ENCODE results near the gene RAX2.
"Not testable (repeated sequence)": the region's sequence is repeated elsewhere in the genome, so short reads cannot be mapped to it uniquely, and the experiment has no call there.

Gene RAX2

DNA sequence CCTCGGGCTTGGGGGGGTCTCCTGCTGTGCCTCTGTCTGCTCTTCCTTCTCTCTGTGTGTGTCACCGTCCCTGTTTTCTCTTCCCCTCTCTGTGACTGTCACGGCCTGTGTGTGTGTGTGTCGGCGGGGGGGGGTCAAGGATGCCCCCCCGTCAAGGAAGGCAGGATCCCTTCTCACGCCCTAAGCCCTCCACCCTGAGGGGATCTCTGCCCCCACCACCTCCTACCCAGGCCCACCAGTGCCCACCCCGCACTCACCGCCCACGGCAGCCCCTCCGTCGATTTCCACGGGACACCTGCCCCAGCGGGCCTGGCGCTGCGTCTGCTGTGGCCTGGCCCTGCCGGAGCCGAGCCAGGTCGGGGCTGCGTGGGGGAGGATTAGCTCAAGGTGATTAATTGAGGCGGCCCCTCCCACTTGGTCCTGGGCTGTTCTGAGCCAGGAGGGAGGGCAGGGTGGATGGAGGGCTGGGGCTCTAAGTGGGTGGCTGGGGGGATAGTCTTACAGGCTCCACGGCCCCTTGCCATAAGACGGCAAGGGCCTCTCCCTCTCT is at the start of gene RAX2:
TSS of gene RAX2 (minus strand) at position 323 of the 550 bp plus-strand sequence. CDS start 486 bp downstream, outside the sequence.
- DNase-seq, result no peak

DNA sequence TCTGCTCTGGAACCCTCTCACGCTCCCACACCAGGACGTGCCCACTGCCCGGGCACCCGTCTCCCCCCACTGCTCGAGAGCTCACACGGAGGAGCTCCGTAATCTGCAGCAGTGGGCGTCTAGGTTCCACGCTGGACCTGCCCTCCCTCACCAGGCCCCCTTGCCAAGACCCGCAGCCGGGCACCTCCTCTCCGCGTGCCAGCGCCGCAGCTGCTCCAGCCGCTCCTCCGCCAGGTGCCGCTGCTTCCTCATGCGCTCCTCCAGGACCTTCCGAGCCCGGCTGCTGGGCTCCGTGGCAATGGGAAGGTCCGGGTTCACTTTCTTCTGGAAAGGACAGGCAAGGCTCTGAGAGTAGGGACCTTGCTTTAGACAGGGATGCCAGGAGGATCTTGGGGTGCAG is 49.1 kb upstream of the RAX2 start:
- DNase-seq, result no peak

DNA sequence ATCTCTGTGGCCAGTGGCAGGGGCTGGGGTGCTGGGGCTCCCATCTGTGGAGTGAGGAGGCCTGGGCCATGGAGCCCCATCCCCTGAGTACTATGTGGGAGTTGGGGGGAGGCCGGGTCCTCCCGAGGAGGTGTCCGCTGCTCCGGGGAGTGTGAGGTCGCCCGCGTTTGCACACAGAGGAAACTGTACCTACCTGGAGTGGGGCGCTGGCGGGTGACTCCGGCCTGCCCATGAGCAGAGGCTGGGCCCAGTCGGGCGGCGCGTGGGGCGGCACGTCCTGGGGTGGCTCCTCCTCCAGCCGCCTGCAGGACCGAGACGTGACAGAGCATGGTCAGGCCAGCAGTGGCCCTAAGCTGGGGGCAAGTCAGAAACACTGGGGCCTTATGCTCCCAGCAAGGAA is 48.0 kb upstream of the RAX2 start:
- no peak for DNase-seq

DNA sequence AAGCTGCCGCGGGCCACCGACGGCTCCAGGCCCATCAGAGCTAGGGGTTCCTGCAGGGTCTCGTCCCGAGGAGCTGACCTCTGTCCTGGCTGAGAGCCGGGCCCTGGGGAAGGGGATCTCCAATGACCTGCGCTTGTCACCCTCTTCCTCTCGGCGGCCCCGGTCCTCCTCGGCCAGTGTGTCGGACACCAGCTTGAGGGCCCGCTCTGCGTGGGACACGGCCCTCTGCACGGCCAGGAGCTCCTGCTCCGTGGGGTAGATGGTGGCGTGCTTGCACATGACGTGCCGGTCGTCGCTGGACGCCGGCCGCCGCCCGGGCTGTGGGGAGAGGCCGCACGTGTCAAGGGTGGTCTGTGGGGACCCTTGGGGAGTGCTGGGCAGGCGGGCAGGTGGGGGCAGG is 46.9 kb upstream of the RAX2 start:
- no peak for DNase-seq

- no peak for DNase-seq
Measured at GRCh38 chr19:3818466-3818865, 46.4 kb upstream of the RAX2 start.

GRCh38 chr19:3817761-3818160 is 45.7 kb upstream of the RAX2 start:
- no peak for DNase-seq

- no peak for DNase-seq
Measured at GRCh38 chr19:3816566-3817218, 44.7 kb upstream of the RAX2 start.

- not testable (repeated sequence) for DNase-seq
Measured at GRCh38 chr19:3816148-3816547, 44.1 kb upstream of the RAX2 start.

GRCh38 chr19:3814648-3815047 is 42.6 kb upstream of the RAX2 start:
- DNase-seq, result no peak

DNA sequence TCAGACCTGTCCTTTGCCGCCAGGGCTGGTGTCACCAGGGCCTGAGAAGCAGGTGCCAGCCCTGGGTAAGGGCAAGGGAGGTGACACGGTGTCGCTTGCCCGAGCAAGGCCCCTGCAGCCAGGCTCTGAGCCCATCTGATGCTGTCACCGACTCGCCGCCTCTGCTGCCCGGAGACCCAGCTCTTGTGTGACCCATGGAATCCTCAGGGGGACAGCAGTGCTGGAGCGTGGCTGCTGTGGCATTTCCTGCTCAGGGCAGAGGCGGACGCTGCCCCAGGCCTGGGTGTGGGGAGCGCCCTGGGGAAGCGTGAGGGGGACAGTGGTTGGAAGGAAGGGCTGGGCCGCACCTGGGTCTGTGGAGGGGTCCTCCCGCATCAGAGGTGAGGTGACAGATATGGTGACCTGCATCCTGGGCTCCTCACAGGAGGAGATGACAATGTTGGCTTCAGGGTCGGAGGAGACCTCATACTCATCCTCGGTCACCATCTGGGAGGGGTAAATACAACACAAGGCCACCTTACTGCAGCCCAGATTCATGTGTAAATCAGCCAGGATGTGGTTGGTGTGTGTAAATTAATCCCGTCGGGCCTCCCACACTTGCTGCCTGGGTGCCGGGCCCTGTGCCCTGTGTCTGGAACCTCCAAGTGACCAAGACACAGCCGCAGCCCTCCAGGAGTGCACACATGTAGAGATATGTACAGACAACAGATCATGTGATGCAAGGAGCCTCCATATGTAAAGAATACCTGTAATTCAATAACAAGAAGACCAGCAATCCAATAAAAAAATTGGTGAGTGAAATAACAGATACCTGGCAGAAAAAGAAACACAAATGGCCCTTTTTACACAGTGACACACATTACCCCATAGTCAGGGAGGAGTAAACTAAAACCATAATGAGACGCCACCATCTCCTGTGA is 41.7 kb upstream of the RAX2 start:
- DNase-seq, result no peak

- no peak for DNase-seq
Measured at GRCh38 chr19:3810708-3811355, 38.8 kb upstream of the RAX2 start.

- DNase-seq, result no peak
Measured at GRCh38 chr19:3809881-3810707, 38.1 kb upstream of the RAX2 start.

DNA sequence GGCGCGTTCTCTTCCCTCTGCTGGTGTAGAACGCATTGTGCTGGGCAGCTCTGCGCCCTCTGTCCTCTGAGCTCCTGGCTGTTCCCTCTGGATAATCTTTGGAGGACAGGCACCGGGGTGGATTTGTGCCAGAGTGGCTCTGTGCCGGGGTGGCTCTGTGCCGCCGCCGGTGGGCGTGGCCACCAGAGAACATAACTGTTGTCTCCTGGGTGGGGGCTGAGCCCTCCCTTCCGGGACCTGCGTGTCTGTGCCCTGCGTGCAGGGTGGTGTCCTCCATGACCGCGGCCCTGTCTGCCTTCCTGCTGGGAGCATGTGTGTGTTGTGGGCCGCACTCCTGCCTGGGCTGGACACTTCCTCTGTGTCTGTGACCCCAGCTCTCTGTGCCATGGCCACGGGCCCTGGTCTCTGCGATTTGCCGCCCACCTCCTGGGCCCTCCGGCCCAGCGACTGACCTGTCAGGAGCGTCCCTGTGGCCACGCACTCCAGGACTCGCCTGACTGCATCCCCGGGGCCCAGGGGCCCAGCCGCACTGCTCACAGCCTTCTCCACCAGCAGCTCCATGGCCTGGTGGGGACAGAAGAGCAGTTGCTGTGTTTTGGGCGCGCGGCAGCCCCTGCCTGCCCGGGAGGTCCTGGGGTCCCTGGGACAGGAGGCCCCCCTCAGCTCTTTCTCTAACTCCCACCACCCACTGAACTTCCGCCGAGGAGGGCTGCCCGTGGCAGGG is 36.6 kb upstream of the RAX2 start:
- no peak for DNase-seq

DNA sequence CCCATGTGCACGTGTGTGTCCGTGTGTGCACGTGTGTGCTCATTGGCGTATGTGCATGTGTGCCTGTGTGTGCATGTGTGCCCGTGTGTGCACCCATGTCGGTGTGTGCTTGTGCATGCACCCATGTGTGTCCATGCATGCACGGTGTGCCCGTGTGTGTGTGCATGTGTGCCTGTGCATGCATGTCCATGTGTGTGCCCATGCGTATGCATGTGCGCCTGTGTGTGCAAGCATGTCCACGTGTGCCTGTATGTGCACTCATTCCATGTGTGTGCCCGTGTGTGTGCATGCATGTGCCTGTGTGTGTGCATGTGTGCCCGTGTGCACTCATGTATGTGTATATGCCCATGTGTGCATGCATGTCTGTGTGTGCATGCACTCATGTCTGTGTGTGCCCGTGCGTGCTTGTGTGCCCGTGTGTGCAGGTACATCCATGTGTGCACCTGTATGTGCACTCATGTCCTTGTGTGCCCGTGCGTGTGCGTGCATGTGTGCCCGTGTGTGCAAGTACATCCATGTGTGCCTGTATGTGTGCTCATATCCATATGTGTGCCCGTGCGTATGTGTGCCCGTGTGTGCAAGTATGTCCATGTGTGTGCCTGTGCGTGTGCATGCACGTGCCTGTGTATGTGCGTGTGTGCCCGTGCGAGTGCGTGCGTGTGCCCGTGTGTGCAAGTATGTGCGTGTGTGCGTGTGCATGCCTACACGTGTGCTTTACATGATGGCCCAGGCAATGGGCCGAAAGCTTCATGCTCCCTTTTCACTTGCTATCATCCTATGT is 35.7 kb upstream of the RAX2 start:
- DNase-seq, result no peak

DNA sequence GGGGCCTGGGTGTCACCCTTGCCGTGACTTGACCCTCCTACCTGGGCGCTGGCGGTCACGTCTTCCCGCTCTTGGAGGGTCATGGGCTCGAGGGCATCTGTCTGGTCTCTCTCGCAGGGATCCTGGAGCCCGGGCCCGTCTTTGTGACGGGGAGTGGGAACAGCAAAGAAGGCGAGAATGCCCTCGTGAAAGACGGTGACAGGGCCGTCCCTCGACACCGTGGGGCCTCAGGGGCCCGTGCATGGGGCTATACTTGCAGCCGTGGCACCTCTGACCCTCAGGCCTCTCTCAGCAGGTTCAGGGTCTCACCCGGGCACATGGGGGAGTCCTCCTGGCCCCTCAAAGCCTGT is 35.1 kb upstream of the RAX2 start:
- no peak for DNase-seq

GRCh38 chr19:3805859-3806258 is 33.8 kb upstream of the RAX2 start:
- DNase-seq, result no peak

DNA sequence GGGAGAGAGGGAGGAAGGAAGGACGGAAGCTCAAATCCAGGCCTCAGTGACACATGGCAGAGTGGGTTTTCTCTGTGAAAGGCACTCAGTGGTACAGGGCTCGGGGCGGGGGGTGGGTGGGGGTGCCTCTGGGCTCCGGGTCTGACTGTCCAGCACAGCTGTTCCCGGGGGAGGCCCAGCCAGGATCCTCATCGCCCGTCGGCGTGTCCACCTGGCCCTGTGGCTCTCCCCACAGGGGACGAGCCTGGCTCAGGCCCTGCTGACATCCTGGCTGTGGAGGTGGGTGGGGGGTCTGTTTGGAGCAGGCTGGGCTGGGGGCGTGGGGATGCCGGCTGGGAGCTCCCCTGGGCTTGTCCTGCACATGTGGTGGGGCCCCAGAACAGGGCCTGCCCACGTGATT is 32.4 kb upstream of the RAX2 start:
- no peak for DNase-seq

DNA sequence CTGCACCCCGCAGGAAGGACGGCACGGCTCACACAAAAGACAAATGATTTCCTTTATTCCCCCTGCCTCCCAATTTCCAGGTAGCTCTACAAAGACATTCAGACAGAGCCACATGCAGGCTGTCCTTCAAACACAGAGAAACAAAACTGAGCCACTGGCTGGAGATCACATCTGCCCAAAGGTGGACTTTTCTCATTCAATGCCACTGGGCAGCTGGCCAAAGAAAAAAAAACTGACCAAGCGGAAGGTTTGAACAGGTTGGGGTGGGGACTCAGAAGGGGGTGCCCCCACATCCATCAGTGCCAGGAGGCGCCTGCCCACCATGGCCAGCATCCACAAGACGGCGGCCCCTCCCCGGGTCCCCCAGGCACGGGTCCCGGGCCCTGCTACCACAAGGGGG is 32.0 kb upstream of the RAX2 start:
- DNase-seq, result no peak

DNA sequence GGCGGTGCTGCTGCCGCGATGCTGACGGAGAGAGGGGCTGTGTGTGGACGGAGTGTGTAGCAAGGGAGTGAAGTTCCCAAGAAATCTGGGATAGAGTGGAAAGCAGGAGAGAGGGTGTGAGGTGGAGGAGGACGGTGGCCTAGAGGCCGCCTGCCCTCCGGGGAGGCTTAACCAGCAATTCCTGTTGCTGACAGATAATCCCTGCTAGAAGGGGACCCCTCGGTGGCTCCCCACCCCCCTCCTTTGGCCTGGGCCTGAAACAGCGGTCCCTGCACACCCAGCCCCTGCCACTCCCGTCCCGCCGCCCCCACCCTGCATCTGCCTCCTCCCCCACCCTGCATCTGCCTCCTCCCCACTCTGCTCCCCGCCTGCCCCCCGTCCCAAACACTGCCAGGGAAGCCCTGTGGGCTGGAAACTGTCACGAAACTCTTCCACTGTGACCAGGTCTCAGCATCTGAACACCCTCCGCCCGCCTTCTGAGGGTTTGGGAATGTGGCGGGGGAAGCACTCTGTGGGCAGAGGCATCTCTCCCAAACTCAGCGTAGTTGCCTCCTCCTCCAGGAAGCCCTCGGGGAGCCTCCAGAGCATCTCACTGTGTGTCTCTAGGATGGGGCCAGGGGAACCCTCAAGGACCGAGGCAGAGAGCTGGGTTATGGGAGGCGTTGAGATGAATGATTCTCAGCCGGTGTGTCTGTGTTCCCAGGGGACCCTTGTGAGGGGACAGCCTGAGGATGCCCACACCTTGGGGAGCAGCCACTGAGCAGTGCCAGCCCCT is 31.3 kb upstream of the RAX2 start:
- no peak for DNase-seq

- no peak for DNase-seq
Measured at GRCh38 chr19:3801412-3802096, 29.5 kb upstream of the RAX2 start.

All from GDM1 (cell line).